ENCODE results near the gene ARHGEF39.

ARHGEF39 gene

DNA sequence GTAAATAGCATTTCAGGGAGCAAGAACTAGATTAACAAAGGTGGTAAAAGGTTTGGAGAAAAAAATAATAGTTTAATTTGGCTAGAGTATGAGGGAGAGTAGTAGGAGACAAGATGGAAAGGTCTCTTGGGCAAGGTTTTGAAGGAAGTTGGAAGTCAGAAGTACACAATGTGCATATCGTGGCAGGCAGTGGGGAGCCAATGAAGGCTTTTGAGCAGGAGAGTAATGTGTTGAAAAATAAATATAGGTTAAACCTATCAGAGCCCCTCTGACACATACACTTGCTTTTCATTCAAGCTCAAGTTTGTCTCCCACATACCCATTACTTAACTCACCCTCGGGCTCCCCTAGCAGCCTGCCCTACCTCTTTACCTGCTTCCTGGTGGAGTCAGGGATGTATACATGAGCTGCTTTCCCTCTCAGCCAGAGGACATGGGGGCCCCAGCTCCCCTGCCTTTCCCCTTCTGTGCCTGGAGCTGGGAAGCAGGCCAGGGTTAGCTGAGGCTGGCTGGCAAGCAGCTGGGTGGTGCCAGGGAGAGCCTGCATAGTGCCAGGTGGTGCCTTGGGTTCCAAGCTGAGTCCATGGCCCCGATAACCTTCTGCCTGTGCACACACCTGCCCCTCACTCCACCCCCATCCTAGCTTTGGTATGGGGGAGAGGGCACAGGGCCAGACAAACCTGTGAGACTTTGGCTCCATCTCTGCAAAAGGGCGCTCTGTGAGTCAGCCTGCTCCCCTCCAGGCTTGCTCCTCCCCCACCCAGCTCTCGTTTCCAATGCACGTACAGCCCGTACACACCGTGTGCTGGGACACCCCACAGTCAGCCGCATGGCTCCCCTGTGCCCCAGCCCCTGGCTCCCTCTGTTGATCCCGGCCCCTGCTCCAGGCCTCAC, 8.4 kb upstream of the ARHGEF39 start, which contains the start of gene CA9:
TSS of gene CA9 (plus strand) at position 797 of the 893 bp plus-strand sequence. CDS start at position 829, 32 bp downstream.
- DNase-seq: no peak

- DNase-seq: no peak
Observed at GRCh38 chr9:35669331-35670145, 4.5 kb upstream of the ARHGEF39 start.

DNA sequence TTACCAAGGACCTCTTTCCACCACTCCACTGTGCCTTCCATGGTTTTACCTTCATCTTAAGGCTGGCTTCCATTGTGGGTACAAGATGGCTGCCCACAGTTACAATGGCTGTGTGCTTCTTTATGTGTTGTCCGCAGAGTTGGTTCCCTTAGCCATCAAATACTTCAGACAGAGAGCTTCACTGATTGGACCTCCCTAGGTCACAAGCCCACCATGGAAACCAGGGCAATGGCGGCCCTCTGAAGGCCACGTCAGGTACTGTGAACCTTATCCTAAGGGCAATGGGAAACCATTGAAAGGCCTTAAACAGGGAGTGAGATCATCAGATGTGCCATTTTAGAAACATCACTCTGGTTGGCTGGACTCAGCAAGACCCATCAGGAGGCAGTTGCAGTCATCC, 2.9 kb upstream of the ARHGEF39 start:
- DNase-seq: no peak

DNA sequence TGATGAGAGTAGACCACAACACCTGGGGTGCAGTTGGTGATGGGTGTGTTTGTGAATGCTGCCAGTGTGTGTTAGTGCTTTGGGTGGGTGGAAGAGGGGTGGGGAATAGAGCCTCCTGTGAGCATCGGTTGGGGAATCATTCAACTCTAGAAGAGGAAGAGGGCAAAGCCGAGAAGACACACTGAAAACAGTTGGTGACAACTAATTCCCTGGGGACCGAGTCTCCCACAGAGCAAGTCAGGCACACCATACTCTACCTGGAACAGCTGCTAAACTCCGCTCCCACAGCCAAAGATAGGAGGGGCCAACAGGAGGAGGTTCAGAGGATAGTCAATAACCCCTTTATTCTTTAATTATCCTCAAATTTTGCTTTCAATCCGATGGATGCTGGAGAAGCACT, 1.6 kb upstream of the ARHGEF39 start:
- no peak for DNase-seq

GRCh38 chr9:35666045-35666444, 1.1 kb upstream of the ARHGEF39 start:
- no peak for DNase-seq

- DNase-seq: no peak
Observed at GRCh38 chr9:35665471-35665818, 450 bp upstream of the ARHGEF39 start.

GRCh38 chr9:35662437-35662836, 2.6 kb downstream of the ARHGEF39 start:
- DNase-seq: no peak

DNA sequence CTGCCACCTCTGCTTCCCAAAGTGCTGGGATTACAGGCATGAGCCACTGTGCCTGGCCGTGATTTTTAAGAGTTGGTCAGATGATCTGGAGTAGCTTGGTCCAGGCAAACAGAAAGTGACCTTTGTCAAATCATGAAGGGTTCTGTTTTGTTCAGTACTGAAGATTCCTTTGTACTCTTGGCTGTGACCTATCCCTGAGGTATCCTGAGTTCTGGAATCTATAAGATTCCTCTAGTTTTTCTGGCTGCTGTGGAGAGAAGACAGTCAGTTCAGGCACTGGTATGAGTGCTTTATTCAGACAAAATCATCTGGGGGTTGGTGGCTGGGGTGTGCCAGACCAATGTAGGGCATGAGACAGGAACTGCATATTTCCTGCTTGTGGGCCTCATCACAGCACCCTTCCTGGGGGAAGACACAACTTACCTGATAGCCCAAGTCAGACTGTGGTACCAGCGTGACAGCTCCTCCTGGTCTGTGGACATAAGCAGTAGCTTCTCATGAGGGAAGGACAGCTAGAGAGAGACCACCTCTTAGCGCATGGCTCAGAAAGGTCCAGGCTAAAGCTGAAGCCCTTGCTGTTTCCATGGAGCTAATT, 3.1 kb downstream of the ARHGEF39 start:
- peak; percentile 67 for DNase-seq

GRCh38 chr9:35660966-35661415, 4.0 kb downstream of the ARHGEF39 start:
- DNase-seq: no peak

- no peak for DNase-seq
Observed at GRCh38 chr9:35659340-35659739, 5.7 kb downstream of the ARHGEF39 start.

DNA sequence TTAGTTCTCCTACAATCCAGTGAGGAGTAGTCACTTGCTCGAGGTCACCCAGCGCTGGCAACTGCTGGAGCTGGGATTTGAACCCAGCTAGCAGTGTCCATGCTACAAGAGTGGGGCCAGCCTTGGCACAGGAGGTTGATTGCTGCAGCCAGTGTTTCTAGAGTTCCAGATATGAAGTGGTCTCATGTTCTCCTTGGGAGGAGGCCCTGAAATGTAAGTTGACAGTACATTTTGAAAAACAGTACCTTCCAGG, 6.1 kb downstream of the ARHGEF39 start:
- peak; percentile 20 for DNase-seq

DNA sequence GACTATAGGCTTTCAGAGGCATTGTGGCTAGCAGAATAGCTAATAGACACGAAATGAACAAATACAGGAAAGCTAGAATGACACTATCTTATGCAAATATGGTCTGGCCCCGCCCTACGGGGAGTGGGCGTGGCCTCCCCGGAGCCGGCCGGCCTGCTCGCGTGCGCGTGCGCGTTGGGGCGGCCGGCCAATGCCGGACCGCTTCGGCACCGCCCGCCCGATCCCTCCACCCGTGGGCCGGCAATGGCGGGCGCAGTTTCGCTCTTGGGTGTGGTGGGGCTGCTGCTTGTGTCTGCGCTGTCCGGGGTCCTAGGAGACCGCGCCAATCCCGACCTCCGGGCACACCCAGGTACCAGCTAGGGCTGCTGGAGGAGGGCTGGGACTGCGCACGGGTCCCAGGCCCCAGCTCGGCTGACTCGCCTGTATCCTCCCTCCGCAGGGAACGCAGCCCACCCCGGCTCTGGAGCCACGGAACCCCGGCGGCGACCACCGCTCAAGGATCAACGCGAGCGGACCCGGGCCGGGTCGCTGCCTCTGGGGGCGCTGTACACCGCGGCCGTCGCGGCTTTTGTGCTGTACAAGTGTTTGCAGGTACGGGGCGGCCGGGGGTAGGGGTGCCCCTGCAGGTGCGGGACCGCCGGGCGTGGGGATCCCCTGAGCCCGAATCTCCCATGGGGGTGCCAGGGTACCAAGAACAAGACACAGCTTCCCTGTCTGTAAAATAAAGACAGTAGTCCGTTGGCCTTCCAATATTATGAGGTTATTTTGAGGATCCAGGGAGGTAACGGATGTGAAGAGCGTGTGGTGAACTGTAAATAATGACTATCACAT, 6.6 kb downstream of the ARHGEF39 start, which contains the start of gene CCDC107:
TSS of gene CCDC107 (plus strand) at position 156 of the 831 bp plus-strand sequence. CDS start at position 244, 88 bp downstream.
- DNase-seq: peak; percentile 85

DNA sequence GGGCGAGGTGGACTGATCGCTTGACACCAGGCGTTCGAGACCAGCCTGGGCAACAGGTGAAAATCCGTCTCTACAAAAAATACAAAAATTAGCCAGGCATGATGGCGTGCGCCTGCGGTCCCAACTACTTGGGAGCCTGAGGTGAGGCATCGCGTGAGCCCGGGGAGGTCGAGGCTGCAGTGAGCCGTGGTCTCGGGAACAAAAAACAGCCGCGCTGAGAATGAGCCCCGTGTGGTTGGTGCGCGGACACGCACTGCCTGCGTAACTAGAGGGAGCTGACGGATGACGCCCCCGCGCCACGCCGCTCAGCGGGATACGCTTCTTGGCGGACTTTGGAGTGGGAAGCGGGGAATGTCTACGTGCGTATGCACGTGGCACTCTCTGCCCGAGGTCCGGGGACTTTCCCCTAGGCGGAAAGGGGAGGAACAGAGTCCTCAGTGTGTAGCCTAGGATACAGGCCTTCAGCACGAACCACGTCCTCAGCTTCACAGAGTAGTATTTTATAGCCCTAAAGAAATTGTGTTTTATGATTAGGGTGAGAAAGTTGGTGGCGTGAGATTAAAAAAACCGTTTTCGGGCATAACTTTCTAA, 7.4 kb downstream of the ARHGEF39 start, which contains the start of gene RMRP:
TSS of gene RMRP (minus strand) at position 474 of the 591 bp plus-strand sequence.
- peak; percentile 86 for DNase-seq

DNA sequence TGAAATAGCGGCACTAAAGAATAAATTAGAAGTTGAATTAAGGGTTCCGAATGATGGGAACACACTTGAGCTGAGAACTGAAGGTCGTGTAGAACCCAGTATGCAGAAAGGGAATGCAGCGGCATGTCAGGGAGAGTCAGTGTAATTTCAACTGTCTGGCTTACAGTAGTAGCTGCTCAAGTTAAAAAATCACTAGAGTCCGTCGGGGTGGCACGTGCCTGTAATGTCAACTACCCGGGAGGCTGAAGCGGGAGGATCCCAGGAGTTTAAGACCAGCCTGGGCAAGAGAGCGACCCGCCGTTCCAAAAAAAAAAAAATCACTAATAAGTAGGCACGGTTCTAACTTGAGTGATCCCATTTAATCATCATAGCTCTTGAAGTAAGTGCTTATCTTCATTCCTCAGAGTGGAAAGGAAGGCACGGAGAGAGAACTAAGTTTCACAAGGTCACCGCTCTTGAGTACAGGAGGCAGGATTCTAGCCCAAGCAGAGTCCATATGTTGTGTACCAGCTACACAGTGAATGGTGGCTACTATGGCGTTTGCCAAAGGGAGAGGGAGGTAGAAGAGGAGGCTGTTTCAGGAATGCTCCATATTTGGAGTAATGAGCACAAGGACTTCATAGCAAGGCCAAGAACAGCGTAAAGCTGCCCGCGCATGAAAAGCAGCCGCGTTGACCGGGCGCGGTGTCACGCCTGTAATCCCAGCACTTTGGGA, 8.0 kb downstream of the ARHGEF39 start:
- peak; percentile 13 for DNase-seq

GRCh38 chr9:35656348-35656747, 8.6 kb downstream of the ARHGEF39 start:
- no peak for DNase-seq

DNA sequence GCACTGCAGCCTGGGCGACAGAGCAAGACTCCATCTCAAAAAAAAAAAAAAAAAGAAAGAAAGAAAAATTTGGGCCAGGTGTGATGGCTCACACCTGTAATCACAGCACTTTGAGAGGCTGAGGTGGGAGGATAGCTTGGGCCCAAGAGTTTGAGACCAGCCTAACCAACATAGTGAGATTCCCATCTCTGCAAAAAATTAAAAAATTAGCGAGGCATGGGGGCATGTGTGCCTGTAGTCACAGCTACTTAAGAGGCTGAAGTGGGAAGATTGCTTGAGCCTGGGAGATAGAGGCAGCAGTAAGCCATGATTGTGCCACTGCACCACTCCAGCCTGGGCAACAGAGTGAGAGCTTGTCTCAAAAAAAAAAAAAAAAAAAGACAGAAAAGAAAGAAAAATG, 11.4 kb downstream of the ARHGEF39 start:
- DNase-seq: no peak

- no peak for DNase-seq
Observed at GRCh38 chr9:35652829-35653209, 12.2 kb downstream of the ARHGEF39 start.

DNA sequence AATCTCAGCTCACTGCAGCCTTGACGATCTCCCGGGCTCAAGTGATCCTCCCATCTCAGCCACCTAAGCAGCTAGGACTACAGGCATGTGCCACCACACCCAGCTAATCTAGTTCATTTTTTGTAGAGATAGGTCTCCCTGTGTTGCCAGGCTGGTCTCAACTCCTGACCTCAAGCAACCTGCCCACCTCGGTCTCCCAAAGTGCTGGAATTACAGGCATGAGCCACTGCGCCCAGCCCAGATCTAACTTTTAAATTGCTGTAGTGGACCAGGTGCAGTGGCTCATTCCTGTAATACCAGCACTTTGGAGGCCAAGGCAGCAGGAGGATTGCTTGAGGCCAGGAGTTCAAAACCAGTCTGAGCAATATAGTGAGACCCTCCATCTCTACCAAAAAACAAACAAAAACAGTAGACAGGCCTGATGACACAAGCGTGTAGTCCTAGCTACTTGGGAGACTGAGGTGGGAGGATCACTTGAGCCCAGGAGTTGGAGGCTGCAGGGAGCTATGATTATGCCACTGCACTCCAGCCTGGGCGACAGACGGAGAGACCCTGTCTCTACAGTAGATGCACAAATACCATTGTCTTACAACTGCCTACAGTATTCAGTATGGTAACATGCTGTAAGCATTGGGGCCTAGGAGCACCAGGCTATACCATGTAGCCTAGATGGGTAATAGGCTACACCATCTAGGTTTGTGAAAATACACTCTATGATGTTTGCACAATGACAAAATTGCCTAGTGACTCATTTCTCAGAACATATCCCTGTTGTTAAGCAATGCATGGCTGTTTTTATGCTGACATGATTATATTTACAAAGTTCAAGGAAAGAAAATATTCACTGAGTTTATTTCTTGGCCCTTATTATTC, 12.8 kb downstream of the ARHGEF39 start:
- no peak for DNase-seq

DNA sequence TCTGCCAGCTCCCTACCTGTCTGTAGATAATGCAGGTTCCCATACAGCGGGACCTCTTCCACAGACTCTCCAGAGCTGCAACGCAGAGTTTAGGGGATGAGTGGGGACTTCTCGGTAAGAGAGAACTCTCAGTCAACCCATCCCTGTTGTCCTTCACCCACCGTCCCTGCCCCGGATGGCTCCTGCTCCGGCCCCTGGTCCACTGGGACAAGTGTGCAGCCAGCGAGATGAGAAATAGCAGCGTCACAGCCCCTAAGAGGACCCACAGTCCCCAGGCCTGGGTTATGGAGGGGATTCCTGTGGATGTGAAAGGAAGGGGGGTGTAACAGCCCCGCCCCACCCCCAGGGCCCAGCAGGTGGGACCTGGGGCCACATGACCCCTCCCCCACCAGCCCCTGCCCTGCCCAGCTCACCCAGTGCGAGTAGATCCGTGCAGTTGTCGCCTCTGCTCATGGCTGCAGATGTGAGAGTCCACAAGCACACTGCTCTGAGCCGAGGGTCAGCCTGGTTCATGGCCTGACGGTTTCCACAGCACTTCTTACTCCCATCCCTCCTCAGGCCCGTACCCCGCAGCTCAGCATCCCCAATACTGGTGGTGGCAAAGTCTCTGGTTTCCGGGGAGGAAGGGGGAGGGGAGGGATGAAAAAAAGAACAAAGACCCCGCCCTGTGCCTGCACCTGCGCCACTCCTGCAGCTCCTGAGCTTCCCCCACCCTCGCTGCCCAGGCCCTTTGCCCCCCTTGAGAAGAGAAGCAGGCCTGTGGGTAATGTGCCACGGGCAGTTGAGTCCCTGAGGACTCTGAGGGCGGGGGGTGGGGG, 14.4 kb downstream of the ARHGEF39 start, which contains the start of gene SIT1:
TSS of gene SIT1 (minus strand) at position 591 of the 818 bp plus-strand sequence. CDS start at position 513, 78 bp downstream.
- DNase-seq: peak; percentile 65
